Activated T-cell treated with anti-CD3 and anti-CD28 coated beads for 24 hours (primary cell): Measurements from ENCODE around the gene THSD7A.

Source experiments
- DNase-seq: peaks from one replicate; pipeline ENCODE4 v3.0.0-alpha.2; 2020; ENCODE audit warnings: low read depth

The THSD7A gene

GRCh38 chr7:11517853-11518252 is 314.1 kb downstream of the THSD7A start:
- no peak for DNase-seq

GRCh38 chr7:11516328-11516727 is 315.7 kb downstream of the THSD7A start:
- DNase-seq = no peak

- no peak for DNase-seq
These were observed 318.5 kb downstream of the THSD7A start for GRCh38 chr7:11513460-11513859.

- no peak for DNase-seq
These were observed 324.1 kb downstream of the THSD7A start for GRCh38 chr7:11507929-11508328.

- no peak for DNase-seq
These were observed 325.6 kb downstream of the THSD7A start for GRCh38 chr7:11506417-11506816.

GRCh38 chr7:11505471-11505985 is 326.5 kb downstream of the THSD7A start:
- DNase-seq = no peak

GRCh38 chr7:11492307-11492706 is 339.7 kb downstream of the THSD7A start:
- no peak for DNase-seq

GRCh38 chr7:11491811-11492210 is 340.2 kb downstream of the THSD7A start:
- DNase-seq = no peak

- DNase-seq = no peak
These were observed 342.7 kb downstream of the THSD7A start for GRCh38 chr7:11489280-11489679.

GRCh38 chr7:11486271-11486670 is 345.7 kb downstream of the THSD7A start:
- no peak for DNase-seq

GRCh38 chr7:11485636-11486035 is 346.4 kb downstream of the THSD7A start:
- no peak for DNase-seq

- DNase-seq = no peak
These were observed 351.9 kb downstream of the THSD7A start for GRCh38 chr7:11480143-11480542.

- DNase-seq = no peak
These were observed 353.1 kb downstream of the THSD7A start for GRCh38 chr7:11478882-11479281.

- DNase-seq = no peak
These were observed 353.6 kb downstream of the THSD7A start for GRCh38 chr7:11478426-11478825.

- no peak for DNase-seq
These were observed 357.0 kb downstream of the THSD7A start for GRCh38 chr7:11474902-11475585.

GRCh38 chr7:11473807-11474424 is 358.1 kb downstream of the THSD7A start:
- no peak for DNase-seq

- DNase-seq = no peak
These were observed 358.8 kb downstream of the THSD7A start for GRCh38 chr7:11473220-11473619.

GRCh38 chr7:11472646-11473045 is 359.4 kb downstream of the THSD7A start:
- DNase-seq = no peak

GRCh38 chr7:11471255-11471654 is 360.7 kb downstream of the THSD7A start:
- DNase-seq = no peak

- DNase-seq = no peak
These were observed 362.8 kb downstream of the THSD7A start for GRCh38 chr7:11469028-11469745.

- no peak for DNase-seq
These were observed 365.4 kb downstream of the THSD7A start for GRCh38 chr7:11466517-11467105.

GRCh38 chr7:11464624-11465023 is 367.4 kb downstream of the THSD7A start:
- no peak for DNase-seq

- no peak for DNase-seq
These were observed 370.1 kb downstream of the THSD7A start for GRCh38 chr7:11461946-11462345.
